Panc1 (cell line): Measurements from ENCODE around the gene NPSR1. TPM values are rescaled to one million over a fixed set of nuclear protein-coding genes. Genes with fewer than 3 reads are reported as not detected.

ENCODE experiments used
- ATAC-seq: fragments of 200-7000 bp; cut with Tn5 transposase; 2 replicates; pipeline ENCODE4 v1.9.1; 2020; ENCODE audit warnings: mild to moderate bottlenecking, moderate library complexity
- BruUV-seq: library from RNA; stranded (reverse); fragments of 400-500 nt; replicated peaks from 2 replicates; lab custom pipeline; 2021; lab: Mats Ljungman, UMichigan
- CTCF ChIA-PET: fragments of 300-600 bp; sonication (Branson Sonifier 250); formaldehyde crosslinking; loops from one replicate; lab custom pipeline; 2022; ENCODE audit warnings: antibody characterized with exemption; lab: Charles Lee
- POLR2A ChIA-PET: fragments of 300-600 bp; sonication (Branson Sonifier 250); formaldehyde crosslinking; loops from one replicate; lab custom pipeline; 2022; ENCODE audit warnings: antibody characterized with exemption; lab: Charles Lee
- DNase-seq: peaks from one replicate; pipeline ENCODE4 v3.0.0-alpha.2; 2010; ENCODE audit warnings: low read depth, low spot score
- H3K27ac ChIP-seq: 2 replicates; pipeline ENCODE4 v1.5.1; 2011; ENCODE audit warnings: mild to moderate bottlenecking, low read length, inconsistent platforms
- H3K27me3 ChIP-seq: fragments of 200-500 bp; sonication (Bioruptor generic); 2 replicates; pipeline ENCODE4 v1.6.0; 2014; ENCODE audit warnings: low read length, inconsistent platforms; ENCODE audit not compliant: control insufficient read depth, insufficient read depth
- H3K36me3 ChIP-seq: fragments of 200-500 bp; sonication (Bioruptor generic); 2 replicates; pipeline ENCODE4 v1.5.1; 2014; ENCODE audit warnings: inconsistent platforms, mild to moderate bottlenecking, low read length, moderate library complexity; ENCODE audit not compliant: control insufficient read depth, insufficient read depth
- H3K4me1 ChIP-seq: 2 replicates; pipeline ENCODE4 v1.5.1; 2011; ENCODE audit warnings: inconsistent platforms, mild to moderate bottlenecking, low read length, moderate library complexity; ENCODE audit not compliant: control insufficient read depth, insufficient read depth
- H3K4me3 ChIP-seq, 2 experiments: 2 replicates each; pipeline ENCODE4 v1.5.1; 2011 to 2012; ENCODE audit warnings: low read depth in 2 of 2, low read length in 2 of 2, mild to moderate bottlenecking in 2 of 2, inconsistent platforms in 1 of 2, moderate library complexity in 1 of 2
- H3K9me3 ChIP-seq: fragments of 200-500 bp; sonication (Bioruptor generic); 2 replicates; pipeline ENCODE4 v1.5.1; 2014; ENCODE audit warnings: low read depth, mild to moderate bottlenecking, inconsistent platforms, low read length, moderate library complexity; ENCODE audit not compliant: control insufficient read depth, insufficient read depth
- POLR2AphosphoS5 ChIP-seq: IDR thresholded peaks from 2 replicates; pipeline ENCODE4 v1.6.1; 2012; ENCODE audit warnings: mild to moderate bottlenecking, low read depth, low read length, moderate library complexity
- REST ChIP-seq, 2 experiments: IDR thresholded peaks; 2 replicates each; pipeline ENCODE4 v1.6.1; 2011 to 2012; ENCODE audit warnings: low read depth in 2 of 2, control low read depth in 1 of 2, low read length in 1 of 2, mild to moderate bottlenecking in 1 of 2, moderate library complexity in 1 of 2; ENCODE audit not compliant: insufficient read depth in 1 of 2
- SIN3A ChIP-seq: IDR thresholded peaks from 2 replicates; pipeline ENCODE4 v1.6.1; 2012; ENCODE audit warnings: low read depth, mild to moderate bottlenecking, low read length, moderate library complexity, borderline replicate concordance; ENCODE audit not compliant: insufficient read depth
- TCF7L2 ChIP-seq: IDR thresholded peaks from 2 replicates; pipeline ENCODE4 v1.6.1; 2011; ENCODE audit warnings: mild to moderate bottlenecking, low read depth, low read length, inconsistent platforms
- in situ Hi-C: cut with HindIII; loops from 2 replicates; pipeline ENCODE4 v1.10.0; 2016; ENCODE audit warnings: low sequenced_read_pairs, low pct_unique_long_range_greater_than_20kb
- intact Hi-C: fragments of 100-400 bp; cut with micrococcal nuclease; formaldehyde crosslinking; loops from one replicate; pipeline ENCODE4 v1.10.0; 2022; ENCODE audit not compliant: unreplicated experiment
- total RNA-seq: library from RNA; stranded (reverse); gene quantifications from one replicate; pipeline ENCODE4 v1.2.1, GENCODE V29; 2021; ENCODE audit not compliant: unreplicated experiment
- TF ChIP-seq, protein P1 (sequence below): fragments of 450-650 bp; IDR thresholded peaks from 2 replicates; pipeline ENCODE4 v1.5.1; 2017; ENCODE audit warnings: mild to moderate bottlenecking

Gene NPSR1
- total RNA-seq, 1 experiment from 2014 or later = not detected

DNA sequence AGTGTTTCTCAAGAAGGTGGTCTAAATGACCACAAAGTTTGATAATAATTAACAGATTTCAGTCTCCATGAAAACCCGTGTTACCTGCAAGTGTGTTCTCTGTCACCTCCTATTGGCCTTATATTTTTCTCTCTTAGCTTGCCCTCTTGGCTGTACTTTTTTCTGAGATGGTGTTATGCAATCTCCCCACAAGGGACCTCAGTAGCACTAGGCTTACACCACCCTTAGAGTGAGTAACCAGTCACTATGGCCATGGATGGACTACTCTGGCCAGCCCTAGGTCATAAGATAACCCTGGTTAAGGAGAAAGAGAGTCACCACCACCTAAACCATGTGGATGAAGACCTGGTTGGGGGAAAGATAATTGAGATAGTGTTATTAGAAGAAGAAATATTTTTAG lies 76.8 kb downstream of the NPSR1 start:
- POLR2A ChIA-PET = no interaction called here
- ATAC-seq (no peak), DNase-seq (no peak)
- Histone ChIP-seq H3K27me3 (no peaks in the 10 kb centered on the region), H3K27ac (no peak overlapping the region), H3K4me1 (no peaks in the 10 kb centered on the region), H3K4me3 (no peak overlapping the region), H3K9me3 (no peaks in the 10 kb centered on the region), H3K36me3 (no peaks in the 10 kb centered on the region)
- TF ChIP-seq POLR2AphosphoS5 (no peak), TCF7L2 (no peak), SIN3A (no peak), REST (IDR thresholded peaks at IDR 0.05; ENCODE audit: insufficient read depth in 1 of 2, low read depth in 2 of 2, low read length in 1 of 2) (no peak)
- TF ChIP-seq, protein P1, sequence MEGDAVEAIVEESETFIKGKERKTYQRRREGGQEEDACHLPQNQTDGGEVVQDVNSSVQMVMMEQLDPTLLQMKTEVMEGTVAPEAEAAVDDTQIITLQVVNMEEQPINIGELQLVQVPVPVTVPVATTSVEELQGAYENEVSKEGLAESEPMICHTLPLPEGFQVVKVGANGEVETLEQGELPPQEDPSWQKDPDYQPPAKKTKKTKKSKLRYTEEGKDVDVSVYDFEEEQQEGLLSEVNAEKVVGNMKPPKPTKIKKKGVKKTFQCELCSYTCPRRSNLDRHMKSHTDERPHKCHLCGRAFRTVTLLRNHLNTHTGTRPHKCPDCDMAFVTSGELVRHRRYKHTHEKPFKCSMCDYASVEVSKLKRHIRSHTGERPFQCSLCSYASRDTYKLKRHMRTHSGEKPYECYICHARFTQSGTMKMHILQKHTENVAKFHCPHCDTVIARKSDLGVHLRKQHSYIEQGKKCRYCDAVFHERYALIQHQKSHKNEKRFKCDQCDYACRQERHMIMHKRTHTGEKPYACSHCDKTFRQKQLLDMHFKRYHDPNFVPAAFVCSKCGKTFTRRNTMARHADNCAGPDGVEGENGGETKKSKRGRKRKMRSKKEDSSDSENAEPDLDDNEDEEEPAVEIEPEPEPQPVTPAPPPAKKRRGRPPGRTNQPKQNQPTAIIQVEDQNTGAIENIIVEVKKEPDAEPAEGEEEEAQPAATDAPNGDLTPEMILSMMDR = no peak
- intact Hi-C loops = no loop called here
- CTCF ChIA-PET = no interaction called here
- in situ Hi-C loops = no loop called here
- BruUV-seq = no TSS peak

DNA sequence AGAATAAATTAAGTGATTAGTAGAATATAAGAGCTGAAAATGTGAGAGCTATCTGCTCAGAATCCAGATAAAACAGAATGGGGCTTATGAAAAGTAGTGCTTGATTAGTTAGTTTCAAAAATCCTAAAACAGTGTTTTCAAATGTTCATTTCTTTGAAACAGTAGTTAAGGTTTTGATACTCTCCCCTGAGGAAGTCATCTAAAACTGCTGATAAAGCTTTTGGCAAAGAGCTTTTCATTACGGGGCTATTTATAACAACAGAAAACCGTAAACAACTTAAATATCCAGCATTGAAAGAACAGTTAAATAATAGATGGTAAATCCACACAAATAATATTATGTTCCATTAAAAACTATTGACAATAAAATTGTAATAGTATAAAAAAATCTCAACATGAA lies 77.5 kb downstream of the NPSR1 start:
- H3K27me3 ChIP-seq = no peaks in the 10 kb centered on the region
- H3K4me3 ChIP-seq = no peak overlapping the region
- no peaks in the 10 kb centered on the region for H3K4me1 ChIP-seq
- ATAC-seq (no peak), DNase-seq (no peak)
- H3K36me3 ChIP-seq = no peaks in the 10 kb centered on the region
- TF ChIP-seq POLR2AphosphoS5 (no peak), REST (IDR thresholded peaks at IDR 0.05; ENCODE audit: insufficient read depth in 1 of 2, low read depth in 2 of 2, low read length in 1 of 2) (no peak), SIN3A (no peak), TCF7L2 (no peak)
- TF ChIP-seq, protein P1 = no peak
- no peaks in the 10 kb centered on the region for H3K9me3 ChIP-seq
- in situ Hi-C loops = no loop called here
- intact Hi-C loops = no loop called here
- no peak overlapping the region; the same call in 1 of the 2 replicates for H3K27ac ChIP-seq
- no TSS peak for BruUV-seq
- CTCF ChIA-PET = no interaction called here
- POLR2A ChIA-PET = no interaction called here
